Loucy (cell line): ENCODE measurements around the gene INS.

Experiments used
- CTCF ChIP-seq: fragments of 200-600 bp; sonication (generic); conservative IDR thresholded peaks from 2 replicates; pipeline ENCODE4 v1.5.1; 2014; ENCODE audit warnings: mild to moderate bottlenecking, antibody characterized with exemption, low read length
- EZH2phosphoT487 ChIP-seq: fragments of 200-600 bp; IDR thresholded peaks from 2 replicates; pipeline ENCODE4 v1.6.1; 2018; ENCODE audit warnings: antibody characterized with exemption, mild to moderate bottlenecking, moderate library complexity, borderline replicate concordance

GRCh38 chr11:2131371-2132236 lies 29.4 kb downstream of the INS start:
- TF ChIP-seq CTCF, result no peak
- no peak for TF ChIP-seq EZH2phosphoT487
